Stimulated activated CD8-positive, alpha-beta memory T cell treated with anti-CD3 and anti-CD28 coated beads, Interleukin-4, amount 100 ng/mL, for 48 hours (primary cell): ENCODE results near the gene OSBPL6.

Source experiments
- DNase-seq: peaks from one replicate; pipeline ENCODE4 v3.0.0-alpha.2; 2020

OSBPL6 gene

DNA sequence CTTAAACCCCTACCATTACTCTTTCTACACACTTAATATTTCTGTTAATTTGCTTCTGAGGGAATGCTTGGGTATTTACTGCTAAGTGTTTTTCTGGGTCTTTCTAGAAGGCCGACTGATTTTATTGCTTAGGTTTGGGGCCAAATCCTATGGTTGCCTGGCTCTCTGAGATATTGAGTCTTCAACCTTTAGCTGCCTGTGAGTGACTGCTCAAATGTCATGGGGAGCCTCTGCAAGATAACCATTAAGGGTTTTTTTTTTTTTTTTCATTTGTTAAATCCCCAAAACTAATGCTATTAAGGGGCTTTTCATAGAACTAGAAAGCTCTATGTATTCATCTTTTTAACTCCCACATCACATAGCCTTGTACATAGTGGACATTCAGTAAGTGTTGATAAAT, 5.0 kb downstream of the OSBPL6 start:
- DNase-seq: no peak

DNA sequence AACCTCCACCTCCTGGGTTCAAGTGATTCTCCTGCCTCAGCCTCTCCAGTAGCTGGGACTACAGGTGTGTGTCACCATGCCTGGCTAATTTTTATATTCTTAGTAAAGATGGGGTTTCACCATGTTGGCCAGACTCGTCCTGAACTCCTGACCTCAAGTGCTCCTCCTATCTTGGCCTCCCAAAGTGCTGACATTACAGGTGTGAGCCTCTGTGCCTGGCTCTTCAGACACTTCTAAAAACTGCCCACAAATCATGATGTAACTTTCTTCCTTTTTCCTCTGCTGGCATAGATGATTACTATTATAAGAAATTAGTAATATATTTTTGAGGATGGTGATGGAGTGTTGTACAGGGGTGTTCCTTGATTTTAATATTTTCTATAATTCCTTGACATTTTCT, 6.0 kb downstream of the OSBPL6 start:
- no peak for DNase-seq

DNA sequence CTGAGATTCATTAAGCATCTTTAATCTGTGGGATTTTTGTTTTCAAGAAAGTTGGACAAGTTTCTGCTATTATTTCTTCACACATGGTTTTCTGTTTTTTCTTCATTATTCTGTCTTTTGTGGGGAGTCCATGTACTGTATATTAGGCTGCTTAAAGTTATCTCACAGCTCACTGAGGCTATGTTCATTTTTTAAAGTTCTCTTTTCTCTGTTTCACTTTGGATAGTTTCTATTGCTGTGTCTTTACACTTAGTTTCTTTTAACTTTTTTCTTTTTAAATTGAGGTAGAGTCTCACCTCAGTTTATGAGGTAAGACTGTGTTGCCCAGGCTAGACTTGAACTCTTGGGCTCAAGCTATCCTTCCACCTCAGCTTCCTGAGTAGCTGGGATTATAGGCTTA, 8.6 kb downstream of the OSBPL6 start:
- no peak for DNase-seq

DNA sequence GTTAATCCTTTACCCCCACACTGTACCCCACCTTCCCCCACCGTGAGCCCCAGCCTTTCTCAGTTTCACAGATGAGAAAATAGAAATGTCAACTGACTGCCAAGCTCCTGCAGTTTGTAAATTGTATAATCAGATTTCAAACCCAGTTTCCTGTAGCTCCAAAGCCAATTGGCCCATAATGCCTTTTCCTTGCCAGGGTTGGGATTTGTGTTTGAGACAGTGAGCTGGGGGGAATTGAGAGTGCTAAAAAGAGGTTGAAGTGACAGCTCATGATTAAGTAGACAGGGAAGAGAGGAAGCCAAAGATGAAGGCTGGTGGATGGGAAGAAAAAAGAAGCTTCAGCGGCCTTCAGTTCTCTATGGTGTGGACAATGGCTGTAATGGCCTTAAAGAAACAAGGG, 10.7 kb downstream of the OSBPL6 start:
- DNase-seq: no peak

DNA sequence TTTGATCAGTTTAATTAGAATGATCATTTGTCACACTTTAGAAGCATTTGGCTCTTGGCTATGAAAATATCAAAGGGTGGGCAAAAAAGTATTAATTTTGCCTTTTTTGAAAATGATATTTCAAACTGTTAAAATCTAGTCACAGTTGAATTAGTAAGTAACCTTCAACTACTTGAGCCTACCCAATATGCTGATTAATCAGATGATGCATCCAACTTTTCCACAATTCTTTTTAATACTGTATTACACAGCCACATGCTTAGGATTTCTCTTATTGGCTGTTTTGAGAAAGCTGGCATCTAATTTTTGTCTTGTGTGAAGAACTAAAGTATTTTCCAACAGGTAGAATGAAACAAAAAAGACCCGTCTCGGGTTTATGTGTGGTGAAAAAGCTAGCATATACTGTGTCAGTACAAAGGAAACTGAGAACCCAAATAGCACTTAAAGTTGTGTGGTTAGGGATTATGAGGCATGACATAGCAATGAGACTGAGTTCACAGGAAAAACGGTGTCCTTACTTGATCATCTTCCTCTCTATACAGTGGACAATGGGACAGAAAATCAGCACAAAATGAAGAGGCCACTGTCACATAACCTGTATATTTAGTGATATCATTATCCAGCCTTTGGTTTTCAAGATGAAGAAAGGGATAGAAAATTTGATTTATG, 11.7 kb downstream of the OSBPL6 start:
- no peak for DNase-seq

DNA sequence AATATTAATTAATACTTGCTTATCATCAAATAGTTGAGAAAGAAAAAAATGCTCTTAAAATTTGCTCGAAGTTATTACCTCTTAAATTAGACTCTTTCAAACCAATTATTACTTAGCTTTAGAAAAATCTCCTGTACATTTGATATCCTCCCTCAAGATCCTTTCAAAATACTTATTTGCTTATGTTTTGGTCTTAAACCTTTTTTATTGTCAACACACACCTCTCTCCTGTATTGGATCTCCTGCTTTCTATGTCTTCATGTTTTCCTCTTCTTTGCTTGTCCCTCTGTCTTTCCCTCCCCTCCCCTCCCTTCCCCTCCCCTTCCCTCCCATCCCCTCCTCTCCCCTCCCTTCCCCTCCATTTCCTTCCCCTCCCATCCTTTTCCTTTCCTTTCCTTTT, 14.0 kb downstream of the OSBPL6 start:
- no peak for DNase-seq

DNA sequence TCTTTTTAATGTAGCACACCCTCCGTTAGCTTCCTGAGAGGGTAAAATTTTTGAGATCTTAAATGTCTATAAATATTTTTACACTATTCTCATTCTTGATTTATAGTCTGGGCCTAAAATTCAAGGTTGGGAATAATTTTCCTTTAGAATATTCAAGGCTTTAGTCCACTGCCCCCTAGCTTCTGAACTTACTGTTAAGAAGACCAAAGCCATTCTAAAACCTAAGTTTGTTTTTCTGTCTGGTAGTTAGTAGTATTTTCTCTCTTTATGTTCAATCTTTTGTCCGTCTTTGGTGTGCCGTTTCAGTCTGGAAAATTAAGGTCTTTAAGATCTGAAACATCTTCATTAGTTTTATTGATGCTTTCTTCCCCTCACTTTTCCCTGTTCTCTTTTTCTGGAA, 14.5 kb downstream of the OSBPL6 start:
- no peak for DNase-seq

DNA sequence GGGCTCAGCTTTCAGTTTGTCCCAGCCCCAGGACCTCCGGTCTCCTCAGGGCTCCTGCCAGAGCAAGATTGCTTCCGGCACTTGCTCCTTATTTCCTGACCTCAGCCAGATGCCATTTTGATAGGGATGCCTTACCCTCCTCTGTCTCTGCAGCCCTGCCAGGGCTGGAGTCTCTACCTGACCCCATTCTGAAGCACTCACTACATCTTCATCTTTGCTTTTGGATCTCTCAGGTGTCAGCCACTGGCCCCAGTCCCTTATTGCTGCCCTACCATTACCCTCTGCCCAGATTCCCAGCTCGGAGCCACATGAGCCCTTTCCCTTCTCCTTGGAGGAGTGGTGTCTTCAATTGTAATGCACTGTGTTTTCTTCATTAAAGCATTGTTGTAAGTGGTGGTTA, 17.1 kb downstream of the OSBPL6 start:
- DNase-seq: no peak

DNA sequence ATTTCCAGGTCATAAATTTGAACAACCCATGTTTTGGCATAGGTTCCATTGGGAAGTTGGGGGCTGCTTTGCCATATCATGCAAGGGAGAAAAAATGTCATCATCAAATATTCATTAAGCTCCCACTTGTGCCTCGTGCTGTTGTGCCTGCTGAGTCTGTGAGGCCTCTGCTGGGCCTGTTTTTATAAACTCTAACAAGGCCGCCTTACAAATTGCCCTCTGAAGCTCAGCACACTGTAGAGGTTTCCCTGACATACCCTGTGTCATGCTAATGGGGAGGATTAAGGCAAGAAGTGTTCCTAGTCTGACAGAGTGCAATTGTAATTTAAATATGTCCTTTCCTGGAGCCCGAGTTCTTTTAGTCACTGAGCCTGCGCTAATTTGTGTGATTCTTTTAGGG, 17.6 kb downstream of the OSBPL6 start:
- no peak for DNase-seq

DNA sequence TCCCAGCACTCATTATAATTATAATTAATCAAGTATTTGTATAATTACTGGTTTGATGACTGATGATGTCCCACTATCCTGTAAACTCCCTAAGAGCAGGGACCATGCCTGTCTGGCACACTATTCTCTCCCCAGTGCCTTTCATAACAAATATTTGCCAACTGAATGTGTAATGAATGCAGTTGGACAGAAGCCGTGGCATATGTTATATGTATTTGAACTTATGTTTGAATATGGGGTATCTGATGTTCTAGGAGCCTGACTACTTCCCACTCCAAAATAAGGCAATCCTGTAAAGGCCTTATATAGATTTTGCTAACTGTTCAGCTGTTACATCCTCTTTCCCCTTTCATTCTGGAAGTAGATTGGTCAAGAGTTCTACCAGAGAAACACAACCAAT, 19.7 kb downstream of the OSBPL6 start:
- DNase-seq: no peak

DNA sequence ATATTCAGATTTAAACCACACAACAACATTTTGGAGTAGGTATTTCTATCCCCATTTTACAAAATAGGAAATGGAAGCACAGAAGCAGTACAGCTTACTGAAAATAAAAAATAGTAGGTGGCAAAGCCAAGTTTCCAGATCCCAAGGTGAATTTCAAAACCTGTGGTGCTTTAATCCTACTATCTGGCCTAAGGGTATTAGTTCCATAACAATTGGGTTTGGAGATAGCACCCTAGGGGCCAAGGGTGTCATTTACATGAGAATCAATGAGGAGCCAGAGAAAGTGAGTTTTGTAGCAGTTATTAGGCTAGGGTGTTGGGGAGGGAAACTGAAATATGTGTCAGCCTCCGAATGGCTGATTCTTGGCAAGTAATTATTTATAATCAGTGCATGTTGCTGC, 24.9 kb downstream of the OSBPL6 start:
- DNase-seq: no peak

DNA sequence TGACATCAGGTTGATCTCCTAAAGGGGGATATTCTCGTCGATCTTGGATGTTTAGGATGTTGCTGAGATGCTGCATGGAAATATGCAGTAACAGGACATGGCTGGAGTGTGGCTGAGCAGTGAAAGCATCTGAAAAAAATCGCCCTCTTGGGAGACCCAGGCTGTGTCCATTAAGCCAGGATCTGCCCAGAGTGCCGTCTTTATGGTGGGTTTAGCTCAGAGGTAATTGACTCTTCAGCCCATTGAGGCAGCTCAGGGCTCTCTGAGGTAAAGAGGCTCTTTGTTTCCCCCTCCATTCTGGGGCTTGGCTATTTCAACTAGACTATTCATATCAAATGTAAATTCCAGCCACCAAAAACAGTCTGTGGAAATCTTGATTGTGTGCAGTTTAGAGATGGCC, 26.5 kb downstream of the OSBPL6 start:
- no peak for DNase-seq

DNA sequence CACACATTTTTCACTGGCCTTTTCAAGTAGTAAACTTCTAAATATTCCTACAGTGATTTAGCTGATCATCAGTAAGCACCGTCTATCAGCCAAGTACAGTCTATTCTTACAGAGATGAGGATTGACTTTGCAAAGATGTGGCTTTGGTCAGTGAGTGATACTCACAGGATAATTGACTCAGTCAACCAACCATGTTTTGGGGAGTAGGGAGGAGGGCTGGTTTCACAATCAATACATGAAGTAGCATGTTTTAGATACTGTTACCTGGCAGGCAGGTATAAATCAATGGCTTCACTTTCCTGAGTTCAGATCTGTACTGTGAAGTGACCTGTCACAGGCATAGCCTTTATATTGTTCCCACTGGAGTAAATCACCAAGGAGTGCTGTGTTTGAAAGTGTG, 27.2 kb downstream of the OSBPL6 start:
- DNase-seq: no peak

DNA sequence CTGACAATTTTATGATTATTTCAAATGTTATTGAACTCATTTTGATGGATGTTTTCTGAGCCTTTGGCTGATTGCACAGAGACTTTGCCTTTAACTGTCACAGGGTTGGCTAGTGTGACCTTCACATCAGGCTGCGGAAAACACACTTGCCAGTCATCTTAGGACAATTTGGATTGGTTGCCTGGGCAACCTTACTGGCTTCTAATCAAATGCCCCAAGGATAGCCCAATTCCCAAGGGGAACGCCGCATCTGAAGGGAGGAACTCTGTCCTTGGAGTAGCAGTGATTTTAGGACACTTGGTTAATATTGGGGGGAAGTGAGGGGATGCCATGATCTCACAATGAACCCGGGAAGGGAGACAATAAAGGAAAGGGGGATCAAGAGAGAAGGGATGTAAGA, 29.5 kb downstream of the OSBPL6 start:
- DNase-seq: no peak

DNA sequence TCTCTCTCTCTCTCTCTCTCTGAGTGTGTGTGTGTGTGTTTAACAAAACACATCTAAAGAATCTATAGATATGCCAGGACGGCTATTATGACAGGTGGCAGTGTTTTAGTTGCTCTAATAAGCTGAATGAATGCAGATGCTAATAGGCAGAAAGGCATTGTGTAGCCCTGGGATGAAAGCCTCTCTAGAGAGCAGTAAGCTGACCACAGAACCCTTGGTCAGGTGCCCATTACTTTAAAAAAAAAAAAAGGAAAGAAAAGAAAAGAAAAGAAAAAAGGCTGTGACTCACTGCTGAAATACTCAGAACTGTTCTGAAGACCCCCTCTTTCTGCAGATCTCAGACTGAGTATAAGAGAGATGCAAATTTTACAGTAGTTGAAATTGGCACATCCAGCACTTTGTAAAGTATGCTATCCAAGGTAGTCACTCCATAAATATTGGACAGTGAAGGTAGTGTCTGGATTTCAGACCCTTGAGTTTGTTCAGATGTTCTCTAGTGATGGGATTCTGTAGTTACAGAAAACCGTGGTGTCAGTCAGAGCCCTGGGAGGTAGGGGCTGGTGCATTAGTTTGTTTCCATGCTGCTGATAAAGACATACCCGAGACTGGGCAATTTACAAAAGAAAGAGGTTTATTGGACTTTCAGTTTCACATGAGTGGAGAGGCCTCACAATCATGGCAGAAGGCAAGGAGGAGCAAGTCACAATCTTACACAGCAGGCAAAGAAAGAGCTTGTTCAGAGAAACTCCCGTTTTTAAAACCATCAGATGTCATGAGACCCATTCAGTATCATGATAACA, 30.9 kb downstream of the OSBPL6 start:
- no peak for DNase-seq

DNA sequence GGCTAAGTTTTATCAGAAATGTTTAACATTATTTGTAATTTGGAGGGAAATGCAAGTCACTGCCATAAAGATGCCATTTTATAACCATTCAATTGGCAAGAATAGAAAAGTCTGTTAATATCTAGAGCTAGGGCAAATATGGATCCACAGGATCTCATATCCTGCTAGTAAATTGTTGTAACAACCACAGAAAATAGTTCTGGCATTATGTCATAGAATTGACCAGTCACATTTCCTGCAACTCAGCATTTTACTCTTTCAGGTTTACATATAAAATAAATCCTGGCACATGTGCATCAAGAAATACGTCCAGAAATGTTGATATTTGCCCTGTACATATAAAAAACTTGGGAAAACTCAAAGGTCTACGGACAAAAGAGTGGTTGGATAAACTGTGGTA, 32.9 kb downstream of the OSBPL6 start:
- no peak for DNase-seq

DNA sequence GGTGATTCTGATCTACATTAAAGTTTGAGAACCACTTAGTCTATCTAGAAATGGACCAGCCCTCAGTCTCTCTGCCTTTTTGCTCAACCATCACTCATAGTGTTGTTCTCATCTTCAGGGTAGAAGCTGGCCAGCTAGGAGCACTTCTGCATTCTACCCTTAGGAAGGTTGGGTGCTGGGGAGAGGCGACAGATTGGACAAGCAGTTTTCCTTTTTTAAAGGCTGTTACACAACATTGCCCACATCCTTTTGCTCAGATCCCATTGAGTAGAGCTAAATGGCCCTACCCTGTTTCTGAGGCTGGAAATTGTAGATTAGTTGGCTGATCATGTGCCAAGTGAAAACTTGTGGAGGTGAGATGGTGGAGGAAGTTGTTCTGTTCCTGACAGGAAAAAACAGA, 35.6 kb downstream of the OSBPL6 start:
- no peak for DNase-seq

DNA sequence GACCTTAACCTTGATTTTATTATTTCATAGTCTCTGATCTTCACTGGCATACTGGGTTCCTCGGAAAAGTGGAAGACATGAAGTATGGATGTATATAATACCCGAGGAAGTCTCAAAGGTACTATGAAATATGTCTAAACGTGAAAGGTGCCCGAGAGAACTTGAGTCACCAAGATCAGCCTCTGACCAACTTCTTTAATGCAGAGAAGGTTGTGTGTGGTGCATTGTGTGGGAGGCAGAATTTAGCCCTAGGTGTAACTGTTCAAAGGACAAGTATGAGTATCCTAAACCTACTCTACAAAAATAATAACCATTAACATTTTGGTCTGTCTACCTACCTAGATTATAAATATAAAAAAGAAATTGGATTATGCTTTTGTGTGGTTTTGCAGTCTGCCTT, 36.1 kb downstream of the OSBPL6 start:
- DNase-seq: no peak

DNA sequence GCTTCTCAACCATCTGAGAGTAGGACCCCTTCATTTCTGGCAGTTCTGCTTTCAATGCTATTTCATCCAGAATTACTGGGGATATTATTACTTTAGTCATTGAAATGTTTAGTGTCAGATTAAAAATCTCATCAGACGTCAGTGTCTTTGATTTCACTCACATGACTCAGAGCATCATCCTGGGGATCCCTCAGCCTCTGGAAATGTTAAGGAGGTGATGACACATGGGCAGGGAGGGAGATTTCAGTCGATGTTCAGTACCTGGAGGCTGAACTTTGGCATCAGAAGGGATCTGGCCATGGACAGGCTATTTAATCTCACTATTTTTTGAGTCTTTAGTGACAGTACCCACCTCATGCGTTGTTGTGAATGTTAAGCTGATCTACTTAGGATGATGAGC, 39.1 kb downstream of the OSBPL6 start:
- DNase-seq: no peak

DNA sequence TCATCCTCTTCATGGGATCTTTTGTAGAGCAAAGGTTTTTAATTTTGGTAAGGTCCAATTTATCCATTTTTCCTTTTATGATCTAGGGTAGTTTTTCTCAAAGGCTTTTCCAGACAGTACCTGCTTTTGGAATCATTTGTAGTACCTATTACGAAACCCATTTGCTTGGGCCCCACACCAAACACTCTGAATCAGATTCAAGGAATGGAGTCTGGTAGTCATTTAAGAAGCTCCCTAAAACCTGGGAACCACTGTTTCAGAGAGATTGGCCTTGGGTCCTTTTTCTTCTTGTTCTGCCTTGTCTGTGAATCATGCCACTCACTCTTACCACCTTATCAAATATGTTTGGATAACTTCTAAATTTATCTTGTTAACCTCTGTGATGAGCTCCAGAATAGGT, 40.3 kb downstream of the OSBPL6 start:
- no peak for DNase-seq

DNA sequence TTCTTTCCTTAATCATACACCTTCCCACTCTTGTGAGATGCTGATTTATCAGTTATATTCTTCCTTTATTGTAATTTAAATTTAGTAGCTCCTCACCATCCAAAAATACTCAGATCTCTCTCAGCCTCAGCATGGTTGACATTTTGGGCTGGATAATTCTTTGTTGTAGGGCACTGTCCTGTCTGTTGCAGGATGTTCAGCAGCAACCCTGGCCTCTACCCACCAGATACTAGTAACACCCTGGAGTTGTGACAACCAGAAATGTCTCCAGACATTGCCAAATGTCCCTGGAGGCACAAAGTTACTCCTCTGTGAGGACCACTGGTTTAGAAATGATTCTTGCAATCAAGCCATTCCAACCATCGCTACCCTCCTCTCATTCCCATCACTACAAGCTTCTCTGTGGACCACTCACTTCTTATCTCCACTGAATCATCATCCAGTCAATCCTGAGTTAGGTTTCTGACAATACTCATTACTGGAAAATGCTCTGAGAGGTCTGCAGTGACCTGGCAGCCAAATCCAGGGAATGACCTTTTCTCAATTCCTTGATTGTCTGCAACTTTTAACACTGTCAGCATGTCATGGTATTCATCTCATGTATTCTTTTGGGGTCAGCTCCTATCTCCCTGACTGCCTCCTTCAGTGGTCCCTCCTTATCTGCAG, 43.3 kb downstream of the OSBPL6 start:
- DNase-seq: no peak

DNA sequence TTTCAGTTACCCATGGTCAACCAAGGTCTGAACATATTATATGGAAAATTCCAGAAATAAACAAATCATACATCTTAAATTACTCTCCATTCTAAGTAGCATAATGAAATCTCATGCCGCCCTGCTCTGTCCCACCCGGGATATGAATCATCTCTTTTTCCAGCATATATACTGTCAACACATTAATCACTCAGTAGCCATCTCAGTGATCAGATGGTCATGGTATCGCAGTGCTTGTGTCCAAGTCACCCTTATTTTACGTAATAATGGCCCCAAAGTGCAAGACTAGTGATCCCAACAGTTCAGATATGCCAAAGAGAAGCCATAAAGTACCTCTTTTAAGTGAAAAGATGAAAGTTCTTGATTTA, 43.8 kb downstream of the OSBPL6 start:
- DNase-seq: no peak

DNA sequence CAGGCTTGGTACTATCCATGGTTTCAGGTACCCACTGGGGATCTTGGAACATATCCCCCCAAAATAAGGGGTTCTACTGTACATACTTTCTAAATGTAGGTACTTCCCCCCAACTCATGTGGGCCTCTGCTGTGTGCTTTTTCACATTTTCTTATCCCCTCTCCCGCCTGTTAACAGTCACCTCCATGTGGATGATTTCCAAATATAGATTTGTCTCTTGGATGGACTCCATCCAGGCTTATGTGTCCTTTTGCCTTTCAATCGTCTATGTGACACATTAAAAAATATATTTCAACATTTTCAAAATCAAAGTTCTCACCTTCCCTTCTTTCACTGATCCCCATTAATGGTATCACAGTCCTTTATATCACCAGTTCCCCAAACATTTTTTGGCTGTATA, 44.4 kb downstream of the OSBPL6 start:
- no peak for DNase-seq

DNA sequence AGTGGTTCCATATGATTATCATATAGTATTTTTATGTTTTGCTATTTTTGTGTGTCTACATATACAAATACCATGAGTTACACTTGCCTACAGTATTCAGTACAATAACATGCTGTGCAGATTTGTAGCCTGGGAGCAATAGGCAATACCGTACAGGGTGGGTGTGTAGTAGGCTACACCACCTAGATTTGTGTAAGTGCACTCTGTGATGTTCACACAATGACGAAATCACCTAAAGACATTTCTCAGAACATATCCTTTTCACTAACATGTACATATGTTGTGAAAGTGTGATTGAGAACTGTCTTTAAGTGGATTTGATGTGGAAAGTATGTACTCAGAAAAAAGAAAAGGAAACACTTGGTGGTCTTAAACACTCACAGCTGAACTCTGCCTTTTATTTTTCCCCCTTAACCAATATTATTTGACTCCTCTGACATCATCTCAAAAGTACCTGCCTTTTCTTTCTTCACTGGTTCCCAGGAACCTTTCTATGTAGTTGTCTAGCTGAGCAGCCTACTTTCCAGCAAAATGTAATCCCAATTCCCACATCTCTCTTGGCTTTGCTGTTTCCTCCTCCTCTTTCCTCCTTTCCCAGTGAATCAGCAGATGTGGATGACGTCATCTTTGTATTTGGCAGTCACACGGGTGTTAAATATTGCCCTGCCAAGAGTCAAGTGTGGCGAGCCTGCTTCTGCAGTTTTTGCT, 47.7 kb downstream of the OSBPL6 start:
- no peak for DNase-seq
